Neural cell (in vitro differentiated cells): ENCODE results near the gene RNF26. TPM values are rescaled to one million over a fixed set of nuclear protein-coding genes. Genes with fewer than 3 reads are reported as not detected.

ENCODE experiments used
- H2AFZ ChIP-seq: fragments of 200-600, 300-800 bp; sonication (generic), shearing (Covaris generic); 2 replicates; pipeline ENCODE4 v1.6.0; 2014; ENCODE audit warnings: low read depth, mild to moderate bottlenecking, antibody characterized with exemption, low read length, moderate library complexity
- H3F3A ChIP-seq: fragments of 200-600 bp; shearing (Covaris generic); 2 replicates; pipeline ENCODE4 v1.6.1; 2016; ENCODE audit warnings: mild to moderate bottlenecking, moderate library complexity, mixed read lengths, antibody characterized with exemption, low read length; ENCODE audit not compliant: insufficient read depth, poor library complexity, severe bottlenecking
- H3K27ac ChIP-seq: fragments of 200-600, 300-800 bp; sonication (generic), shearing (Covaris generic); 2 replicates; pipeline ENCODE4 v1.5.1; 2014; ENCODE audit warnings: mild to moderate bottlenecking, low read length, moderate library complexity
- H3K27me3 ChIP-seq: fragments of 300-800, 200-600 bp; sonication (generic), shearing (Covaris generic); 2 replicates; pipeline ENCODE4 v1.6.0; 2014; ENCODE audit warnings: mild to moderate bottlenecking, low read depth, low read length, moderate library complexity; ENCODE audit not compliant: insufficient read depth
- H3K36me3 ChIP-seq: fragments of 300-800, 200-600 bp; sonication (generic), shearing (Covaris generic); 2 replicates; pipeline ENCODE4 v1.5.1; 2014; ENCODE audit warnings: mild to moderate bottlenecking, antibody characterized with exemption, low read length, moderate library complexity; ENCODE audit not compliant: insufficient read depth
- H3K4me2 ChIP-seq: fragments of 300-800, 200-600 bp; sonication (generic), shearing (Covaris generic); 2 replicates; pipeline ENCODE4 v1.6.0; 2014; ENCODE audit warnings: mild to moderate bottlenecking, low read length
- H3K4me3 ChIP-seq: fragments of 300-800, 200-600 bp; sonication (generic), shearing (Covaris generic); 2 replicates; pipeline ENCODE4 v1.5.1; 2014; ENCODE audit warnings: mild to moderate bottlenecking, low read length, moderate library complexity
- H3K79me2 ChIP-seq: fragments of 200-600 bp; shearing (Covaris generic); replicated peaks from 2 replicates; pipeline ENCODE4 v1.6.0; 2014; ENCODE audit warnings: mild to moderate bottlenecking, low read length, moderate library complexity; ENCODE audit not compliant: insufficient read depth
- H3K9ac ChIP-seq: fragments of 300-800, 200-600 bp; sonication (generic), shearing (Covaris generic); 2 replicates; pipeline ENCODE4 v1.6.1; 2016; ENCODE audit warnings: mild to moderate bottlenecking, low read length, mixed read lengths
- H3K9me2 ChIP-seq: fragments of 200-600 bp; shearing (Covaris generic); 2 replicates; pipeline ENCODE4 v1.6.1; 2016; ENCODE audit warnings: mild to moderate bottlenecking, low read length, mixed read lengths; ENCODE audit not compliant: insufficient read depth
- H3K9me3 ChIP-seq: fragments of 200-600, 300-800 bp; sonication (generic), shearing (Covaris generic); 2 replicates; pipeline ENCODE4 v1.6.1; 2016; ENCODE audit warnings: mild to moderate bottlenecking, mixed run types, low read length, moderate library complexity, mixed read lengths
- H4K20me1 ChIP-seq: fragments of 200-600 bp; shearing (Covaris generic); 2 replicates; pipeline ENCODE4 v1.6.1; 2016; ENCODE audit warnings: mild to moderate bottlenecking, mixed run types; ENCODE audit not compliant: insufficient read depth
- CTCF ChIP-seq: fragments of 450-650 bp; IDR thresholded peaks from 2 replicates; pipeline ENCODE4 v1.5.1; 2014; ENCODE audit warnings: antibody characterized with exemption, mild to moderate bottlenecking, moderate library complexity; ENCODE audit not compliant: poor library complexity, severe bottlenecking
- EP300 ChIP-seq: fragments of 450-650 bp; conservative IDR thresholded peaks from 2 replicates; pipeline ENCODE4 v1.6.1; 2014; ENCODE audit warnings: antibody characterized with exemption, mild to moderate bottlenecking, moderate library complexity; ENCODE audit not compliant: poor library complexity, severe bottlenecking
- EZH2 ChIP-seq: fragments of 200-600, 300-800 bp; shearing (Covaris generic), sonication (generic); IDR thresholded peaks from 2 replicates; pipeline ENCODE4 v1.6.1; 2014; ENCODE audit warnings: antibody characterized with exemption, low read length, borderline replicate concordance, mild to moderate bottlenecking; ENCODE audit not compliant: insufficient read depth, poor library complexity, severe bottlenecking
- MXI1 ChIP-seq: fragments of 450-650 bp; conservative IDR thresholded peaks from 2 replicates; pipeline ENCODE4 v1.6.1; 2014; ENCODE audit warnings: antibody characterized with exemption, mild to moderate bottlenecking; ENCODE audit not compliant: poor library complexity, severe bottlenecking
- POLR2AphosphoS5 ChIP-seq: IDR thresholded peaks from 2 replicates; pipeline ENCODE4 v1.6.1; 2012
- RAD21 ChIP-seq: fragments of 450-650 bp; conservative IDR thresholded peaks from 2 replicates; pipeline ENCODE4 v1.6.1; 2014; ENCODE audit warnings: antibody characterized with exemption, mild to moderate bottlenecking, moderate library complexity
- REST ChIP-seq: IDR thresholded peaks from 2 replicates; pipeline ENCODE4 v1.6.1; 2012; ENCODE audit warnings: borderline replicate concordance
- SMC3 ChIP-seq: fragments of 450-650 bp; conservative IDR thresholded peaks from 2 replicates; pipeline ENCODE4 v1.6.1; 2014; ENCODE audit warnings: antibody characterized with exemption, mild to moderate bottlenecking, moderate library complexity; ENCODE audit not compliant: poor library complexity
- TAF1 ChIP-seq: IDR thresholded peaks from 2 replicates; pipeline ENCODE4 v1.6.1; 2012; ENCODE audit warnings: low read depth
- polyA plus RNA-seq: library from polyadenylated mRNA; depleted of rRNA; stranded (reverse); fragments of >200 nt; gene quantifications from 2 replicates; pipeline ENCODE4 v1.2.3, GENCODE V29; 2014

RNF26 gene
- polyA plus RNA-seq, 1 donor from 2014 or later: 2.6 TPM

DNA sequence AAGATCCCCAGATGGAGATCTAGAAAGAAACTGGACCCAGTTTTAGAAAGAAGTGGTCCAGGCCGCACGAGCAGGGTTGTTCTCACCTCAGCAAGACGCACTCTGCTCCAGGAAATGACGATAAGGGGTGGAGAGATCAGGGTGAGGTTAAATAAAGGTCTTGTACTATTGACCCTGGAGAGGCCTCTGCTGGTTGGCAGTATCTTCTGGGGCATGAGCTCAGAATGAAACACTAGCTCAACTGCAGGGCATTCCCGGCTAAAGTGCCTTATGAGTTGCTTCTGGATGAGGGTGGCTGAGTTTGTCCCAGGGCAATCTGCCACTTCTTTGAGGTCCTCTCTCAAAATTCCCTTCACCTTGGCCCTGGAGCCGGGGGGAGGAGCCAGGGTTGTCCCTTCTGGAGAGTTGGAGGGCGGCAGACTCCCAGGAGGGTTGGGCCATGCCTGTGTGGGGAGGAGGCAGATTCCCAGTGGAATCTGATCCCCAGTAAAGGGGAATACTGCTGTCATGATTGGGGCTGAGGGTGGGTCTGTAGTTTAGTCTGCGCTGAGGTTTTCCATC is 36.2 kb downstream of the RNF26 start:
- Histone ChIP-seq H2AFZ (no peak overlapping the region), H3K9ac (no peak overlapping the region), H3K79me2 (no peaks in the 10 kb centered on the region), H3K9me3 (no peaks in the 10 kb centered on the region), H3K27ac (no peak overlapping the region), H3K4me3 (no peak overlapping the region), H3K36me3 (no peaks in the 10 kb centered on the region), H3K9me2 (no peaks in the 10 kb centered on the region), H3K27me3 (no peaks in the 10 kb centered on the region), H4K20me1 (no peaks in the 10 kb centered on the region), H3K4me2 (no peak overlapping the region), H3F3A (no peaks in the 10 kb centered on the region)
- TF ChIP-seq REST (no peak), POLR2AphosphoS5 (no peak)

DNA sequence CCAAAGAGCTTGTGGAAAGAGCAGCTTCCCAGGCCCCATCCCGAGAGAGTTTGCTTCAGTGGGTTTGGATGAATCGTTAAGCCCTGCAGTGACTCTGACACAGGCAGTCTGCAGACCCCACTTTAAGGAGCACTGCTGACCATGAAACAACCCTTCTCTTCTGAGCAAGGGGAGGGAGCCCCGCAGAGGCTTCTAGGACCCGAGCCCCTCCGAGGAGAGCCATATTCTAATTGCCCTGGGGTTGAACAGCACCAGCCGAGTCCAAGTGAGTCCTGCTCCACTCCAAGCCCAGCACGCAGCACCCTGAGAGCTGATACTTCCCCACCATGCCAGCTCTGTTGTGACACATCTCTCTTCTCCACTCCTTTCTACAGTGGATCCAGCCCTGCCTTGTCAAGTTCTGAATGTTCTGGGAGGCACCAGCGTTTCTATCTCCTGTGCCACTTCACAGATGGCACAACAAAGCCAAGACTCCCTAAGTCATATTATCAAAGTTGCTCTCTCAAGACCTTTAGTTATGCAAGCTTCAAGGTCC is 36.8 kb downstream of the RNF26 start:
- Histone ChIP-seq H3K4me2 (no peak overlapping the region), H3F3A (no peaks in the 10 kb centered on the region), H4K20me1 (no peaks in the 10 kb centered on the region), H3K79me2 (no peaks in the 10 kb centered on the region), H3K36me3 (no peaks in the 10 kb centered on the region), H3K27me3 (no peaks in the 10 kb centered on the region), H3K27ac (no peak overlapping the region), H3K9me2 (no peaks in the 10 kb centered on the region), H2AFZ (no peak overlapping the region), H3K4me3 (no peak overlapping the region), H3K9me3 (no peaks in the 10 kb centered on the region), H3K9ac (no peak overlapping the region)
- TF ChIP-seq RAD21 (no peak), MXI1 (no peak), CTCF (no peak), EZH2 (no peak), EP300 (no peak), SMC3 (no peak), REST (no peak), TAF1 (no peak), POLR2AphosphoS5 (no peak)
